Measurements from ENCODE around the gene LEP. TPM values are rescaled to one million over a fixed set of nuclear protein-coding genes. Genes with fewer than 3 reads are reported as not detected.

The LEP gene
- total and polyA plus RNA-seq, 2 of the 8 experiments (the other 6 are each of a cell fraction or from before 2014, with no cell fraction given): not detected

- H4K20me1 ChIP-seq (replicated peaks in 1 of 2; ENCODE audit: control insufficient read depth in 1 of 2, insufficient read depth in 2 of 2, low read length in 2 of 2): no peaks in the 10 kb centered on the region
- H2AK5ac ChIP-seq (ENCODE audit: low read depth, low read length): peak overlapping the region; percentile 55; the same call in 1 of the 2 replicates
- no peak overlapping the region for H3K14ac ChIP-seq (ENCODE audit: insufficient read length)
- no peaks in the 10 kb centered on the region for H3K79me2 ChIP-seq (ENCODE audit: control insufficient read depth in 1 of 2, insufficient read depth in 2 of 2, low read length in 2 of 2)
- peak overlapping the region; percentile 76; the same call in 1 of the 2 replicates for H2BK15ac ChIP-seq (ENCODE audit: low read length)
- peak overlapping the region; percentile 63; the same call in 1 of the 2 replicates for H2BK5ac ChIP-seq (ENCODE audit: low read depth, low read length)
- peak overlapping the region; percentile 56; the same call in 1 of the 2 replicates for H2AFZ ChIP-seq (ENCODE audit: low read length)
- H3K4ac ChIP-seq (replicated peaks; ENCODE audit: insufficient read length, low read depth, low read length): peak overlapping the region; percentile 22
- H3K23ac ChIP-seq (ENCODE audit: insufficient read length): no peak overlapping the region
- H2BK120ac ChIP-seq (replicated peaks; ENCODE audit: low read depth, low read length): peak overlapping the region; percentile 16
- peak overlapping the region; percentile 57 to 61 for H3K4me2 ChIP-seq (ENCODE audit: insufficient read depth in 1 of 2, low read depth in 2 of 2, low read length in 2 of 2)
- no peaks in the 10 kb centered on the region; the same call in 1 of the 2 replicates for H3K79me1 ChIP-seq (ENCODE audit: low read depth, low read length)
- H3K27me3 ChIP-seq (replicated peaks in 1 of 4; ENCODE audit: control insufficient read depth in 3 of 4, extremely low read depth in 1 of 4, insufficient read depth in 3 of 4, low read length in 3 of 4): peaks cover 0 to 3% (median 1%) of the 10 kb centered on the region in 4 experiments; a peak in 2 of 7 replicates
- H3K27ac ChIP-seq (ENCODE audit: low read depth, low read length): no peak overlapping the region
- H3K9me3 ChIP-seq (ENCODE audit: insufficient read depth in 2 of 2, low read depth in 1 of 2, low read length in 1 of 2): no peaks in the 10 kb centered on the region
- H3K18ac ChIP-seq (ENCODE audit: extremely low read depth, low read length): peak overlapping the region; percentile 95
- H3K56ac ChIP-seq (replicated peaks; ENCODE audit: insufficient read length, low read depth, low read length): no peak overlapping the region
- peak overlapping the region; percentile 38 for H4K91ac ChIP-seq (replicated peaks; ENCODE audit: insufficient read length, low read length)
- peak overlapping the region; percentile 99 for H2BK20ac ChIP-seq (ENCODE audit: low read length)
- H4K8ac ChIP-seq (ENCODE audit: extremely low read depth, insufficient read depth, low read length): peak overlapping the region; percentile 83; the same call in 1 of the 2 replicates
- TF ChIP-seq RXRA (IDR thresholded peaks at IDR 0.05; ENCODE audit: insufficient read depth, low read depth, low read length) (no peak), ASH2L (IDR thresholded peaks at IDR 0.05; ENCODE audit: low read length) (peak; percentile 0)
- peaks cover 4 to 33% (median 21%) of the 10 kb centered on the region in 4 experiments for H3K4me1 ChIP-seq (replicated peaks in 1 of 4; ENCODE audit: control insufficient read depth in 3 of 4, insufficient read depth in 4 of 4, low read length in 3 of 4)
- DNase-seq (ENCODE audit: low read depth in 1 of 2, low spot score in 2 of 2) (no peak), FAIRE-seq (no peak)
- 55% methylated on average over 4 of the region's 4 CpGs; no CpG with 5 or more reads in 1 of the 2 experiments for WGBS, 2 experiments (ENCODE audit: extremely low coverage in 1 of 2, insufficient coverage in 1 of 2, insufficient read length in 1 of 2, insufficient replicate concordance in 2 of 2, low coverage in 1 of 2, low lambda C conversion rate in 2 of 2, missing lambda C conversion rate in 1 of 2)
- ChIA-PET CTCF (ENCODE audit: partially characterized antibody) (interaction anchor here (1.0 to 1.6 kb wide), 7 partner anchors 10 to 160 kb away, joined by 3 to 8 read pairs (median 4); no protein-coding TSS in a partner anchor), POLR2A (ENCODE audit: partially characterized antibody) (interaction anchor here (0.8 to 2.6 kb wide), 8 partner anchors 9 to 56 kb away, joined by 3 to 23 read pairs (median 5); no protein-coding TSS in a partner anchor)
- H3K36me3 ChIP-seq (ENCODE audit: control insufficient read depth in 2 of 4, insufficient read depth in 4 of 4, low read length in 3 of 4): no peaks in the 10 kb centered on the region
- H3K9ac ChIP-seq (replicated peaks in 1 of 4; ENCODE audit: extremely low read depth in 1 of 4, low read depth in 3 of 4, low read length in 3 of 4): no peak overlapping the region
- no peaks in the 10 kb centered on the region; the same call in 1 of the 2 replicates for H3K23me2 ChIP-seq (ENCODE audit: low read depth, low read length)
- H3K4me3 ChIP-seq (ENCODE audit: extremely low read depth in 1 of 4, insufficient read depth in 2 of 4, low read depth in 3 of 4, low read length in 4 of 4): peak overlapping the region in 2 of 4 experiments; percentile 11 to 38; a peak in 2 of 8 replicates
- H2BK12ac ChIP-seq (ENCODE audit: low read depth, low read length): peak overlapping the region; percentile 86; the same call in 1 of the 2 replicates
- H4K5ac ChIP-seq (ENCODE audit: insufficient read length, low read depth, low read length): no peak overlapping the region
Observed at GRCh38 chr7:128267595-128267924, 26.5 kb downstream of the LEP start.
